Gastrocnemius medialis (tissue), 4 donors: Measurements from ENCODE around the gene PMAIP1.

Source experiments
- CTCF ChIP-seq, 5 experiments: fragments of 450-650 bp in 3 of 5; fragments of 200-600 bp in 2 of 5; sonication (generic) in 2 of 5; IDR thresholded peaks in 4 of 5; conservative IDR thresholded peaks in 1 of 5; 1 replicate in 4 of 5; 2 replicates in 1 of 5; pipeline ENCODE4 v1.5.1; 2016 to 2019; ENCODE audit warnings: antibody characterized with exemption in 5 of 5, mild to moderate bottlenecking in 3 of 5, moderate library complexity in 3 of 5
- POLR2A ChIP-seq, 2 donors: fragments of 450-650 bp; IDR thresholded peaks; one replicate each; pipeline ENCODE4 v1.6.1; 2017; ENCODE audit warnings: antibody characterized with exemption in 2 of 2, mild to moderate bottlenecking in 2 of 2, moderate library complexity in 2 of 2

- TF ChIP-seq CTCF (IDR thresholded peaks at IDR 0.05 in 4 of 5, conservative IDR thresholded peaks at IDR 0.05 in 1 of 5) = no peak
- TF ChIP-seq POLR2A (IDR thresholded peaks at IDR 0.05) = no peak
Observed at GRCh38 chr18:59902993-59903610, 3.3 kb downstream of the PMAIP1 start.
